ENCODE data around the gene GPHA2. TPM values are rescaled to one million over a fixed set of nuclear protein-coding genes. Genes with fewer than 3 reads are reported as not detected.

GPHA2 gene
- total and polyA plus RNA-seq, 10 of the 15 experiments (the other 5 are each of a cell fraction or from before 2014, with no cell fraction given), result not detected

GRCh38 chr11:64906314-64906635 is 29.4 kb downstream of the GPHA2 start (continued):
- TF ChIP-seq, protein P1, sequence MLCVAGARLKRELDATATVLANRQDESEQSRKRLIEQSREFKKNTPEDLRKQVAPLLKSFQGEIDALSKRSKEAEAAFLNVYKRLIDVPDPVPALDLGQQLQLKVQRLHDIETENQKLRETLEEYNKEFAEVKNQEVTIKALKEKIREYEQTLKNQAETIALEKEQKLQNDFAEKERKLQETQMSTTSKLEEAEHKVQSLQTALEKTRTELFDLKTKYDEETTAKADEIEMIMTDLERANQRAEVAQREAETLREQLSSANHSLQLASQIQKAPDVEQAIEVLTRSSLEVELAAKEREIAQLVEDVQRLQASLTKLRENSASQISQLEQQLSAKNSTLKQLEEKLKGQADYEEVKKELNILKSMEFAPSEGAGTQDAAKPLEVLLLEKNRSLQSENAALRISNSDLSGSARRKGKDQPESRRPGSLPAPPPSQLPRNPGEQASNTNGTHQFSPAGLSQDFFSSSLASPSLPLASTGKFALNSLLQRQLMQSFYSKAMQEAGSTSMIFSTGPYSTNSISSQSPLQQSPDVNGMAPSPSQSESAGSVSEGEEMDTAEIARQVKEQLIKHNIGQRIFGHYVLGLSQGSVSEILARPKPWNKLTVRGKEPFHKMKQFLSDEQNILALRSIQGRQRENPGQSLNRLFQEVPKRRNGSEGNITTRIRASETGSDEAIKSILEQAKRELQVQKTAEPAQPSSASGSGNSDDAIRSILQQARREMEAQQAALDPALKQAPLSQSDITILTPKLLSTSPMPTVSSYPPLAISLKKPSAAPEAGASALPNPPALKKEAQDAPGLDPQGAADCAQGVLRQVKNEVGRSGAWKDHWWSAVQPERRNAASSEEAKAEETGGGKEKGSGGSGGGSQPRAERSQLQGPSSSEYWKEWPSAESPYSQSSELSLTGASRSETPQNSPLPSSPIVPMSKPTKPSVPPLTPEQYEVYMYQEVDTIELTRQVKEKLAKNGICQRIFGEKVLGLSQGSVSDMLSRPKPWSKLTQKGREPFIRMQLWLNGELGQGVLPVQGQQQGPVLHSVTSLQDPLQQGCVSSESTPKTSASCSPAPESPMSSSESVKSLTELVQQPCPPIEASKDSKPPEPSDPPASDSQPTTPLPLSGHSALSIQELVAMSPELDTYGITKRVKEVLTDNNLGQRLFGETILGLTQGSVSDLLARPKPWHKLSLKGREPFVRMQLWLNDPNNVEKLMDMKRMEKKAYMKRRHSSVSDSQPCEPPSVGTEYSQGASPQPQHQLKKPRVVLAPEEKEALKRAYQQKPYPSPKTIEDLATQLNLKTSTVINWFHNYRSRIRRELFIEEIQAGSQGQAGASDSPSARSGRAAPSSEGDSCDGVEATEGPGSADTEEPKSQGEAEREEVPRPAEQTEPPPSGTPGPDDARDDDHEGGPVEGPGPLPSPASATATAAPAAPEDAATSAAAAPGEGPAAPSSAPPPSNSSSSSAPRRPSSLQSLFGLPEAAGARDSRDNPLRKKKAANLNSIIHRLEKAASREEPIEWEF (IDR thresholded peaks at IDR 0.05; ENCODE audit: insufficient replicate concordance, low read depth, low read length), result no peak
- no peak for TF ChIP-seq YBX1 (IDR thresholded peaks at IDR 0.05)

DNA sequence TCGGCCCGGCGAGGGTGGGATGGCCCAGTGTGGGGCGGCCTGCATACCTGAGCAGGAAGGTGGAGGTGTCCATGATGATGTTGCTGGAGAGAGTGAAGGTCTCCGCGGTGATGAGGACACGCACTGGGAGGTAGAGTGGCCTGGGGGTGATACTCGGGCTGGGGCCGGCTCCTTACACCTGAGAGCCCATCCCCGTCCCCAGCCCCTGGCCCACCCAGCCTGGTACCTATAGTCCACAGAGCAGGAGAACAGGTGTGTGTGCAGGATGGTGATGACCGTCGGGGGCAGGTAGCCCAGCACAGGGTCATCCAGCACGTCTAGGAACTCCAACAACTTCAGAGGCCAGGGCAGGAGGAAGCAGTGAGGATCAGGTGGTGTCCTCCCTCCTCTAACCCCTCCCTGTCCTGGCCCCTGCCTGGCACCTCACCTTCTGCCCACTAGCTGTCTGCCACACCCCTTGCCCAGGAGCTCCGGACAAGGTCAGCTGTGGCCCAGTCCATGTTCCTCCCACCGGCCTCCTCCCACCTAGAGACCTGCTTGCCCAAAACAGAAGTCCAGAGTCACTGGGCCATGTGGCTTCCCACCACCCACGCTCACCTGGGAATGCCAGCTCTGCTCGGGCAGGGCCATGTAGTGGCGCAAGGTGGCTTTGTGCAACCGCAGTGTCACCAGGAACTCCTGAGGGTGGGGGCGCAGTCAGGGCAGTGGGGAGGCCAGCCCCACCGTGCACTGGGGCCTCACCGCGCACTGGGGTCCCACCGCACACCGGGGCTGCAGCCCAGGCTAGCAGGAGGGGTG is 30.0 kb downstream of the GPHA2 start:
- intact Hi-C loops (cut with micrococcal nuclease; ENCODE audit: unreplicated experiment), result no loop called here
- WGBS (ENCODE audit: insufficient coverage, insufficient replicate concordance, low lambda C conversion rate, missing lambda C conversion rate), result 91% methylated on average over 24 of the region's 25 CpGs
- POLR2A ChIA-PET, result no interaction called here
- FAIRE-seq (no peak), DNase-seq (ENCODE audit: low read depth, low spot score) (no peak), ATAC-seq (no peak)
- Histone ChIP-seq H4K20me1 (ENCODE audit: control insufficient read depth, insufficient read depth) (no peaks in the 10 kb centered on the region), H2AFZ (ENCODE audit: control insufficient read depth, low read depth, low read length) (no peak overlapping the region), H3K9ac (ENCODE audit: control insufficient read depth, insufficient read depth, low read length) (no peak overlapping the region), H3K79me2 (ENCODE audit: control insufficient read depth, insufficient read depth, low read length) (no peaks in the 10 kb centered on the region), H3K36me3 (ENCODE audit: control insufficient read depth in 2 of 2, insufficient read depth in 2 of 2, low read length in 1 of 2) (peaks cover 0 to 5% of the 10 kb centered on the region in 2 experiments; a peak in 3 of 4 replicates), H3K9me3 (replicated peaks; ENCODE audit: control insufficient read depth, insufficient read depth, low read length) (no peaks in the 10 kb centered on the region), H3K4me2 (ENCODE audit: control insufficient read depth, insufficient read depth) (no peak overlapping the region), H3K27me3 (replicated peaks in 1 of 2; ENCODE audit: control insufficient read depth in 2 of 2, insufficient read depth in 2 of 2, low read length in 1 of 2) (no peaks in the 10 kb centered on the region), H3K4me3 (no peak overlapping the region), H3K4me1 (ENCODE audit: control insufficient read depth, insufficient read depth, low read length) (peaks cover under 1% of the 10 kb centered on the region), H3K27ac (ENCODE audit: control insufficient read depth, insufficient read depth) (no peak overlapping the region)
- no peak for TF ChIP-seq NFIC (IDR thresholded peaks at IDR 0.05; ENCODE audit: low read depth, low read length)
- TF ChIP-seq ZBED1 (IDR thresholded peaks at IDR 0.05; ENCODE audit: borderline replicate concordance), result no peak
- TF ChIP-seq RAD51 (IDR thresholded peaks at IDR 0.05), result no peak
- TF ChIP-seq POLR2AphosphoS5 (IDR thresholded peaks at IDR 0.05; ENCODE audit: low read length), result no peak
- no peak for TF ChIP-seq SMAD1 (IDR thresholded peaks at IDR 0.05; ENCODE audit: low read depth, partially characterized antibody)
- no peak for TF ChIP-seq RCOR1 (conservative IDR thresholded peaks at IDR 0.05; ENCODE audit: low read depth, low read length)
- TF ChIP-seq PML (IDR thresholded peaks at IDR 0.05; ENCODE audit: low read length), result no peak
- no peak for TF ChIP-seq PRDM15 (CRISPR knock-in tag; IDR thresholded peaks at IDR 0.05)
- no peak for TF ChIP-seq IKZF2 (IDR thresholded peaks at IDR 0.05)
- TF ChIP-seq SMC3 (IDR thresholded peaks at IDR 0.05; ENCODE audit: borderline replicate concordance, low read length), result no peak
- TF ChIP-seq SP1 (IDR thresholded peaks at IDR 0.05; ENCODE audit: low read depth, low read length), result no peak
- no peak for TF ChIP-seq IRF4 (IDR thresholded peaks at IDR 0.05; ENCODE audit: low read depth, low read length)
- in situ Hi-C loops (cut with MboI), result no loop called here
- SMC1A ChIA-PET (ENCODE audit: uncharacterized antibody, unreplicated experiment), result no interaction called here
- no TSS peak for BruUV-seq (replicated peaks)
- RAD21 ChIA-PET (ENCODE audit: unreplicated experiment), result no interaction called here
- CTCF ChIA-PET, result interaction anchor here (0.7 kb wide), 1 partner anchor 57 kb away, joined by 3 read pairs; no protein-coding TSS in a partner anchor

Measured in GM12878 (cell line).